ENCODE measurements around the gene APC. TPM values are rescaled to one million over a fixed set of nuclear protein-coding genes. Genes with fewer than 3 reads are reported as not detected.

The APC gene
- 5.6 to 11.0 TPM (median 8.6 TPM) in 5 replicates for total RNA-seq (2022; extraction: Qiagen RNA extraction)

DNA sequence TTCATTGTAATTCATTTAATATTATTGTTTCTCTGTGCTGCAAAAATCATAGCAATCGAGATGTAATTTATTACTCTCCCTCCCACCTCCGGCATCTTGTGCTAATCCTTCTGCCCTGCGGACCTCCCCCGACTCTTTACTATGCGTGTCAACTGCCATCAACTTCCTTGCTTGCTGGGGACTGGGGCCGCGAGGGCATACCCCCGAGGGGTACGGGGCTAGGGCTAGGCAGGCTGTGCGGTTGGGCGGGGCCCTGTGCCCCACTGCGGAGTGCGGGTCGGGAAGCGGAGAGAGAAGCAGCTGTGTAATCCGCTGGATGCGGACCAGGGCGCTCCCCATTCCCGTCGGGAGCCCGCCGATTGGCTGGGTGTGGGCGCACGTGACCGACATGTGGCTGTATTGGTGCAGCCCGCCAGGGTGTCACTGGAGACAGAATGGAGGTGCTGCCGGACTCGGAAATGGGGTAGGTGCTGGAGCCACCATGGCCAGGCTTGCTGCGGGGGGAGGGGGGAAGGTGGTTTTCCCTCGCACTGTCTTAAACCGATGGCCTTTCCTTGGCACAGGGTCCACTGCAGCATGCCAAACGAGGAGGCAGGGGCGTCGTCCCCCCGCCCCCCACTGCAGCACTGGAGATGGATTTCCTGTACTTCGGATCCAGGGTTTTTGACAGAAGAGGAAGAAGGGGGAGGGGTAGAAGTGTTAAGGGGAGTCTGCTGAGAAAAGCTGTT, at the start of gene APC:
Gene APC, plus strand, starts transcription at position 423 of the 728 bp plus-strand sequence. CDS start 17,006 bp downstream, outside the sequence.

DNA sequence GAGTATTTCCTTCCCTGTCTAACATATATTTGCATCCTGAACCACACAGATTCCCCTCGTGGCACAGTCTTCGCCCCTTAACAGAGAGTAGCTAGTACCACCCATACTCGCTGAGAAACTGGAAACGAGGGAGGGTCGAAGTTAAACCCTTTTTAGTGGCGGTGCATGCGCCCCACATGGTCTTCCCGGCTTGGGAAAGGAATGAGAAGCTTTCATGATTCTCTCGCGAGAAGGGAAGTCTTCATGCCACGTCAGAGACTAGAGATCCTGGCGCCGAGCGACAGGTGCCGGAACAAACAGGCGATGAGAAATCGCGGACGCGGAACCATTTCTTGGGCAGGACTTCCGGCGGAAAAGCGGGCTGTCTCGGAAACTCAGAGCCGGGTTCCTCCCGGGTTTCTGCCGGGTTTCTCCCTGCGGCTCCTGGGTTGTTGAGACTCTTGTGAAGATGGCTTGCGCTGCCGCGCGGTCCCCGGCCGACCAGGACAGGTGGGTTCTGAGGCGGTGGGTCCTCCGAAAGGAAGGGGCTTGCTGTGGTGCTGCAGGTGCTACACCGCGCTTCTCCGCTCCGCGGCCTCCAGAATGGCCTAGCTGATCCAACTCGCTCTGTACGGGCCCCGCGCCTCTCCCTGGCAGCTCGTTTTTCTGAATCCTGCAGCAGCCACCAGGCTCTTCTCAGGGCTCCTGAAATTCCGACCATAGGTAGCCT, 123.4 kb downstream of the APC start, which contains the start of gene SRP19:
Gene SRP19, plus strand, starts transcription at position 359 of the 709 bp plus-strand sequence. Its CDS starts 90 bp downstream, at position 449.

Other genes starting within 250 kb of the APC start
- 73.6 to 98.9 TPM (median 78.3 TPM) in 5 replicates for gene SRP19, start 123.4 kb downstream of the APC start, total RNA-seq (2022; extraction: Qiagen RNA extraction)
- 135 to 149 TPM (median 137 TPM) in 5 replicates for gene REEP5, start 184.3 kb downstream of the APC start, total RNA-seq (2022; extraction: Qiagen RNA extraction)
- 8.5 to 14.7 TPM (median 12.1 TPM) in 5 replicates for gene DCP2, start 238.9 kb downstream of the APC start, total RNA-seq (2022; extraction: Qiagen RNA extraction)